ENCODE data around the gene PYHIN1. TPM values are rescaled to one million over a fixed set of nuclear protein-coding genes. Genes with fewer than 3 reads are reported as not detected.

The PYHIN1 gene
- polyA plus RNA-seq, 2 of the 4 experiments (the other 2 are of a cell fraction): not detected

GRCh38 chr1:158942490-158942889, 11.1 kb downstream of the PYHIN1 start:
- Histone ChIP-seq H3K27ac (no peak overlapping the region), H3K4me2 (no peak overlapping the region), H3K4me1 (no peaks in the 10 kb centered on the region), H3K9me3 (no peaks in the 10 kb centered on the region), H3K4me3 (no peak overlapping the region)
- TF ChIP-seq NR3C1 (IDR thresholded peaks at IDR 0.05) (no peak), CEBPB (IDR thresholded peaks at IDR 0.05) (no peak), EHMT2 (IDR thresholded peaks at IDR 0.05; ENCODE audit: low read depth) (no peak), FOXS1 (CRISPR knock-in tag; IDR thresholded peaks at IDR 0.05) (no peak), KDM5A (IDR thresholded peaks at IDR 0.05) (no peak), BHLHE40 (IDR thresholded peaks at IDR 0.05; ENCODE audit: low read depth, low read length) (no peak), HOXB5 (CRISPR knock-in tag; IDR thresholded peaks at IDR 0.05) (no peak), JUN (IDR thresholded peaks at IDR 0.05) (no peak), BCL3 (IDR thresholded peaks at IDR 0.05) (no peak), CHD4 (IDR thresholded peaks at IDR 0.05; ENCODE audit: borderline replicate concordance) (no peak), ZNF302 (CRISPR knock-in tag; IDR thresholded peaks at IDR 0.05) (no peak), RFX5 (IDR thresholded peaks at IDR 0.05) (no peak), NFE2L2 (conservative IDR thresholded peaks at IDR 0.05; ENCODE audit: low read length) (no peak), ELK1 (IDR thresholded peaks at IDR 0.05; ENCODE audit: low read depth, low read length) (no peak)
- POLR2A ChIA-PET: no interaction called here
- WGBS (ENCODE audit: missing lambda C conversion rate): 0% methylated on average over 2 of the region's 2 CpGs
- FAIRE-seq: no peak
- no peak for DNase-seq (ENCODE audit: low read depth in 1 of 2, low spot score in 1 of 2)
- CTCF ChIA-PET: no interaction called here
- no peak for ATAC-seq

GRCh38 chr1:158943059-158943458, 11.7 kb downstream of the PYHIN1 start:
- ChIA-PET CTCF (no interaction called here), POLR2A (no interaction called here)
- ATAC-seq (no peak), FAIRE-seq (no peak), DNase-seq (ENCODE audit: low read depth in 1 of 2, low spot score in 1 of 2) (no peak)
- no peaks in the 10 kb centered on the region for H3K4me1 ChIP-seq
- no peaks in the 10 kb centered on the region for H3K9me3 ChIP-seq
- H3K4me3 ChIP-seq: no peak overlapping the region
- no peak overlapping the region for H3K27ac ChIP-seq
- 7% methylated on average over 1 of the region's 1 CpG for WGBS (ENCODE audit: missing lambda C conversion rate)
- no peak for TF ChIP-seq FOSL2 (IDR thresholded peaks at IDR 0.05)
- no peak for TF ChIP-seq FOSL2 (CRISPR knock-in tag; IDR thresholded peaks at IDR 0.05)
- no peak for TF ChIP-seq RCOR1 (IDR thresholded peaks at IDR 0.05; ENCODE audit: low read depth, low read length)
- TF ChIP-seq EHF (CRISPR knock-in tag; IDR thresholded peaks at IDR 0.05): no peak
- TF ChIP-seq FOSB (CRISPR knock-in tag; IDR thresholded peaks at IDR 0.05): no peak
- TF ChIP-seq EHMT2 (IDR thresholded peaks at IDR 0.05; ENCODE audit: low read depth): no peak
- TF ChIP-seq ELK1 (IDR thresholded peaks at IDR 0.05; ENCODE audit: low read depth, low read length): no peak
- no peak for TF ChIP-seq KDM1A (IDR thresholded peaks at IDR 0.05; ENCODE audit: low read depth)
- TF ChIP-seq BHLHE40 (IDR thresholded peaks at IDR 0.05; ENCODE audit: low read depth, low read length): no peak
- TF ChIP-seq CTCF (IDR thresholded peaks at IDR 0.05): no peak
- TF ChIP-seq HMGXB4 (CRISPR knock-in tag; IDR thresholded peaks at IDR 0.05; ENCODE audit: borderline replicate concordance): no peak
- TF ChIP-seq MAFK (IDR thresholded peaks at IDR 0.05; ENCODE audit: partially characterized antibody): no peak
- TF ChIP-seq BCL3 (IDR thresholded peaks at IDR 0.05): no peak
- no peak for TF ChIP-seq SMC3 (IDR thresholded peaks at IDR 0.05)
- TF ChIP-seq REST (IDR thresholded peaks at IDR 0.05): no peak
- no peak for TF ChIP-seq TP53 (CRISPR knock-in tag; IDR thresholded peaks at IDR 0.05)
- TF ChIP-seq ZSCAN20 (CRISPR knock-in tag; IDR thresholded peaks at IDR 0.05): no peak
- H3K4me2 ChIP-seq: no peak overlapping the region

Data from A549 (cell line).